MM.1S (cell line): ENCODE data around the gene DTX3L.

Experiments used
- EZH2 ChIP-seq: fragments of 300-600 bp; sonication (generic); optimal IDR thresholded peaks from 2 replicates; pipeline ENCODE3; 2017; ENCODE audit warnings: low read depth, mild to moderate bottlenecking, antibody characterized with exemption, low read length, mixed read lengths
- TF ChIP-seq, protein P1 (sequence below): fragments of 300-600 bp; sonication (generic); IDR thresholded peaks from 2 replicates; pipeline ENCODE4 v1.5.1; 2016; ENCODE audit warnings: antibody characterized with exemption, low read length, mixed read lengths

DNA sequence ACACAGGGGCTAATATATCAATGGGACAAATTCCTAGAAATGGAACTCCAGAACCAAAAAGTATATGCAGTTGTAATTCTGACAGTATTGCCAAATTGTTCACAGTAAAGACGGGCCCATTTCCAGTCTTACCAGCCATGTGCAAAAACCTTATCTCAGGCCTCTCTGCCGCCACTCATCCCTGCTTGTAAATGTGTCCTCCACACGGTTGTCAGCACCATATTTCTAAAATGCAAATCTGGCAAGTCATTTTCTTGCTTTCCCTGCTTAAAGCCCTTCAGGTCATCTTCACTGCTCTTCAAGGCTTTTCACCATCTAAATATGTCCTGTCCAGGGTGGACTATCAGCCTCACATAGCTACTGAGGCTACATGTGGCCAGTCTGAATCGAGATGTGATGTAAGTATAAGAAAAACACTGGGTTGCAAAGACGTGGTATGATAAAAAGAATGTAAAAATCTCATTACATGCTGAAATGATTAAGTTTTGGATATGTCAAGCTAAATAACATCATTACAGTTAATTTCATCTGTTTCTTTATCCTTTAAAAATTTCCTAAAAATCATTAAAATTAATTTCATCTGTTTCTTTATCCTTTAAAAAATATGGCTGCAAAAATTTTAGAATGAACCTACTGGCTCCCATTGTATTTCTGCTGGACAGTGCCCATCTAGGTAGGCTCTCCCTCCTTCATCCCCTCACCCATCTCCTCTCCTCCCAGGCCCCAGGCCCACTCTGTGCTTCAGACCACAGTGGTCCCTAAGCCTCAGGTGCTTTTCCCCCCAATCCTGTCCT lies 1.0 kb upstream of the DTX3L start:
- TF ChIP-seq, protein P1, sequence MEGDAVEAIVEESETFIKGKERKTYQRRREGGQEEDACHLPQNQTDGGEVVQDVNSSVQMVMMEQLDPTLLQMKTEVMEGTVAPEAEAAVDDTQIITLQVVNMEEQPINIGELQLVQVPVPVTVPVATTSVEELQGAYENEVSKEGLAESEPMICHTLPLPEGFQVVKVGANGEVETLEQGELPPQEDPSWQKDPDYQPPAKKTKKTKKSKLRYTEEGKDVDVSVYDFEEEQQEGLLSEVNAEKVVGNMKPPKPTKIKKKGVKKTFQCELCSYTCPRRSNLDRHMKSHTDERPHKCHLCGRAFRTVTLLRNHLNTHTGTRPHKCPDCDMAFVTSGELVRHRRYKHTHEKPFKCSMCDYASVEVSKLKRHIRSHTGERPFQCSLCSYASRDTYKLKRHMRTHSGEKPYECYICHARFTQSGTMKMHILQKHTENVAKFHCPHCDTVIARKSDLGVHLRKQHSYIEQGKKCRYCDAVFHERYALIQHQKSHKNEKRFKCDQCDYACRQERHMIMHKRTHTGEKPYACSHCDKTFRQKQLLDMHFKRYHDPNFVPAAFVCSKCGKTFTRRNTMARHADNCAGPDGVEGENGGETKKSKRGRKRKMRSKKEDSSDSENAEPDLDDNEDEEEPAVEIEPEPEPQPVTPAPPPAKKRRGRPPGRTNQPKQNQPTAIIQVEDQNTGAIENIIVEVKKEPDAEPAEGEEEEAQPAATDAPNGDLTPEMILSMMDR: no peak
- no peak for TF ChIP-seq EZH2
